Measurements from ENCODE around the gene BRF1. TPM values are rescaled to one million over a fixed set of nuclear protein-coding genes. Genes with fewer than 3 reads are reported as not detected.

The BRF1 gene
- total and polyA plus RNA-seq, 2 of the 13 experiments (the other 11 are each of a cell fraction or from before 2014, with no cell fraction given): 5.1 to 11.0 TPM

DNA sequence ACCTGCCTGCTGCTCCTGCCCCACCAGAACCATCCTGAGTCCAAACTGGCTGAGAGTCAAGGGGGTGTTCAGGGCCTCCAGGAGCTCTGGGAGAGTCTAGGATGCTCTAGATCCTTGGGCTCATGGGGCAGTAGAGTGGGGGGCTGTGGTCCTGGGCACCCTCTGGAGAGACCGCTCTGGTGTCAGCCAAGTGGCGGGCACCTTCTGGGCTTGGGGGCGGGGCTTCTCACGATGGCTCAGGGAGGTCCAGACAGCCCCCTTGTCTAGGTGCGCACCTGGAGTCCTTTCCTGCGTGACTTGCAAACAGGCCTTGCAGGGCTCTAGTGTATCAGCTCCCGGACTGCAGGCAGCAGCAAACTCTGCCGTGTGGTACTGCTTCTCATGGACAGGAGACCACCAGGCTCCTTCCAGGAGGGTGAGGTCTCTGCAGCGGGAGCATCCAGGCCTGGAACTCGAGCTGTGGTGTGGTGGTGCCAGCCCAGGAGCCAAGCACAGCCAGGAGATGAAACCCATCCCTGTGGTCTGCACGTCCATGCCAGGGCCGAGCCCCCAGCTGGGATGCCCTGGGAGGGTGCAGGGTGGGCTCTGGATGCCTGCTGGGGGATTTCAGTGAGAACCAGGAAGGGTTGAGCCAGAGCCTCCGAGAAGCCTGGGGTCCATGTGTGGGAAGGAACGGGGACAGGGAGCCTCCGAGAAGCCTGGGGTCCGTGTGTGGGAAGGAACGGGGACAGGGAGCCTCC lies 28.8 kb upstream of the BRF1 start:
- ChIA-PET CTCF (ENCODE audit: low intra/inter-chr PET ratio, low total read pairs) (no interaction called here), POLR2A (no interaction called here)
- FAIRE-seq (no peak), ATAC-seq (no peak), DNase-seq (ENCODE audit: low spot score) (no peak)
- Histone ChIP-seq H3K4me2 (ENCODE audit: low read depth, low read length) (no peak overlapping the region), H3K9me3 (ENCODE audit: low read length) (no peaks in the 10 kb centered on the region), H3K4me1 (ENCODE audit: insufficient read depth, low read length) (peaks cover 23% of the 10 kb centered on the region), H4K20me1 (ENCODE audit: insufficient read depth, low read length) (peaks cover 10% of the 10 kb centered on the region; the same call in 1 of the 2 replicates), H3K4me3 (replicated peaks in 1 of 3; ENCODE audit: insufficient read depth in 1 of 3, low read depth in 2 of 3, low read length in 3 of 3) (no peak overlapping the region), H2AFZ (ENCODE audit: low read length) (no peak overlapping the region), H3K9ac (ENCODE audit: insufficient read depth, low read depth, low read length) (no peak overlapping the region), H3K36me3 (replicated peaks in 1 of 2; ENCODE audit: control insufficient read depth in 1 of 2, insufficient read depth in 2 of 2, low read length in 2 of 2) (no peaks in the 10 kb centered on the region), H3K27me3 (ENCODE audit: control insufficient read depth in 1 of 2, insufficient read depth in 2 of 2, low read length in 2 of 2) (no peaks in the 10 kb centered on the region), H3K79me2 (ENCODE audit: insufficient read depth, low read length) (peaks cover 7% of the 10 kb centered on the region), H3K27ac (ENCODE audit: extremely low read length, insufficient read depth, low read length) (no peak overlapping the region)
- in situ Hi-C loops (cut with HindIII; ENCODE audit: extremely low pct_ligation_motif_present, low pct_unique_long_range_greater_than_20kb): no loop called here
- no peak for TF ChIP-seq ZNF589 (CRISPR knock-in tag; conservative IDR thresholded peaks at IDR 0.05)
- TF ChIP-seq, protein P1, sequence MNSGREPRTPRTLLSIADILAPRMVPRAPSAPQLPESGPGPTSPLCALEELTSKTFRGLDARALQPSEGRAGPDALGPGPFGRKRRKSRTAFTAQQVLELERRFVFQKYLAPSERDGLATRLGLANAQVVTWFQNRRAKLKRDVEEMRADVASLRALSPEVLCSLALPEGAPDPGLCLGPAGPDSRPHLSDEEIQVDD (CRISPR knock-in tag; IDR thresholded peaks at IDR 0.05; ENCODE audit: borderline replicate concordance): no peak
- no peak for TF ChIP-seq ZNF543 (CRISPR knock-in tag; IDR thresholded peaks at IDR 0.05)
- TF ChIP-seq, protein P2, sequence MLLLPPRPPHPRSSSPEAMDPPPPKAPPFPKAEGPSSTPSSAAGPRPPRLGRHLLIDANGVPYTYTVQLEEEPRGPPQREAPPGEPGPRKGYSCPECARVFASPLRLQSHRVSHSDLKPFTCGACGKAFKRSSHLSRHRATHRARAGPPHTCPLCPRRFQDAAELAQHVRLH (CRISPR knock-in tag; IDR thresholded peaks at IDR 0.05; ENCODE audit: borderline replicate concordance, low read depth): no peak
- TF ChIP-seq ZNF567 (CRISPR knock-in tag; IDR thresholded peaks at IDR 0.05; ENCODE audit: borderline replicate concordance): no peak
- WGBS (ENCODE audit: low lambda C conversion rate): 91% methylated on average over 10 of the region's 17 CpGs
- intact Hi-C loops (cut with micrococcal nuclease; ENCODE audit: unreplicated experiment): no loop called here
- BruUV-seq (replicated peaks): no TSS peak

DNA sequence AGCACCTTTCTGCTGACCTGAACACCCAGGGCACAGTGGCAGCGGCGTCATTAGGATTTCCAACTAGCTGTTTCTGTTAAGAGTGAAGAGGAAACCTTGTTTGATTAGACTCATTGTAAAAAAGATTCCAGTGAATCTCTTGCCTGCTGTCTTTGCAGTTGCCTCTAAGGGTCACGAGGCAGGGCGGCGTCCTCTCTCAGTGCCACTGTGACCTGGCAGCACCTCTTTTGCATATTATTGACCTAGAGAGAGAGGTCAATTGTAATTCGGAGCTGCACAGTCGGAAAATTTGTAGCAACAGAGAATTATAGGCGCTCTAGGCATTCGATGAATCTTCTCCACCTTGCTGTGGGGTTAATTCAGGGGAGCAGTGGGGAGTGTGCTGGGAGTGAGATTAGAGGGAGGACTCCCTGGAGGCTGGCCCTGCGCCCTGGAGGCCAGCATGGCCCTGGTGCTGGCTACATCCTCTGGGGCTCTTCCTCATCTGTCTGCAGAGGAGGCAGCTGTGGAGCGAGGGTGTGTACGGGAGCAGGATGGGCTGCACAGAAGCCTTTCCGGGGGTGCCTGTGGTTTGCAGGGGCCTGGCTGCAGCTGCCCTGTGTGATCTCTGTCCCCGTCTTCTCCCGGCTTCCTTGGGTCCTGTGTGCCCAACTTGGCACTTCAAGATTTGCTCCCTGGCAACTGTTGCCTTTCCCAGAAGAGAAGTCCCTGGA lies 28.0 kb upstream of the BRF1 start:
- POLR2A ChIA-PET: no interaction called here
- 97% methylated on average over 15 of the region's 15 CpGs for WGBS (ENCODE audit: low lambda C conversion rate)
- Histone ChIP-seq H3K4me3 (replicated peaks in 1 of 3; ENCODE audit: insufficient read depth in 1 of 3, low read depth in 2 of 3, low read length in 3 of 3) (no peak overlapping the region), H3K4me1 (ENCODE audit: insufficient read depth, low read length) (peaks cover 24% of the 10 kb centered on the region), H3K4me2 (ENCODE audit: low read depth, low read length) (no peak overlapping the region), H3K36me3 (replicated peaks in 1 of 2; ENCODE audit: control insufficient read depth in 1 of 2, insufficient read depth in 2 of 2, low read length in 2 of 2) (no peaks in the 10 kb centered on the region), H4K20me1 (ENCODE audit: insufficient read depth, low read length) (peaks cover 10% of the 10 kb centered on the region; the same call in 1 of the 2 replicates), H2AFZ (ENCODE audit: low read length) (no peak overlapping the region), H3K9ac (ENCODE audit: insufficient read depth, low read depth, low read length) (no peak overlapping the region), H3K9me3 (ENCODE audit: low read length) (no peaks in the 10 kb centered on the region), H3K79me2 (ENCODE audit: insufficient read depth, low read length) (peaks cover 13% of the 10 kb centered on the region), H3K27me3 (ENCODE audit: control insufficient read depth in 1 of 2, insufficient read depth in 2 of 2, low read length in 2 of 2) (no peaks in the 10 kb centered on the region), H3K27ac (ENCODE audit: extremely low read length, insufficient read depth, low read length) (no peak overlapping the region)
- ATAC-seq (no peak), FAIRE-seq (no peak), DNase-seq (ENCODE audit: low spot score) (no peak)
- intact Hi-C loops (cut with micrococcal nuclease; ENCODE audit: unreplicated experiment): no loop called here
- in situ Hi-C loops (cut with HindIII; ENCODE audit: extremely low pct_ligation_motif_present, low pct_unique_long_range_greater_than_20kb): no loop called here
- CTCF ChIA-PET (ENCODE audit: low intra/inter-chr PET ratio, low total read pairs): no interaction called here
- no TSS peak for BruUV-seq (replicated peaks)
- no peak for TF ChIP-seq ZNF7 (CRISPR knock-in tag; IDR thresholded peaks at IDR 0.05)
- TF ChIP-seq, protein P3, sequence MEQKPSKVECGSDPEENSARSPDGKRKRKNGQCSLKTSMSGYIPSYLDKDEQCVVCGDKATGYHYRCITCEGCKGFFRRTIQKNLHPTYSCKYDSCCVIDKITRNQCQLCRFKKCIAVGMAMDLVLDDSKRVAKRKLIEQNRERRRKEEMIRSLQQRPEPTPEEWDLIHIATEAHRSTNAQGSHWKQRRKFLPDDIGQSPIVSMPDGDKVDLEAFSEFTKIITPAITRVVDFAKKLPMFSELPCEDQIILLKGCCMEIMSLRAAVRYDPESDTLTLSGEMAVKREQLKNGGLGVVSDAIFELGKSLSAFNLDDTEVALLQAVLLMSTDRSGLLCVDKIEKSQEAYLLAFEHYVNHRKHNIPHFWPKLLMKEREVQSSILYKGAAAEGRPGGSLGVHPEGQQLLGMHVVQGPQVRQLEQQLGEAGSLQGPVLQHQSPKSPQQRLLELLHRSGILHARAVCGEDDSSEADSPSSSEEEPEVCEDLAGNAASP (CRISPR knock-in tag; IDR thresholded peaks at IDR 0.05; ENCODE audit: borderline replicate concordance): no peak
- TF ChIP-seq HNF4G (IDR thresholded peaks at IDR 0.05; ENCODE audit: borderline replicate concordance, low read depth, low read length): no peak
- no peak for TF ChIP-seq HNF4G (CRISPR knock-in tag; IDR thresholded peaks at IDR 0.05; ENCODE audit: borderline replicate concordance, low read depth)
- no peak for TF ChIP-seq ZSCAN29 (CRISPR knock-in tag; conservative IDR thresholded peaks at IDR 0.05)
- TF ChIP-seq MIXL1 (CRISPR knock-in tag; IDR thresholded peaks at IDR 0.05): no peak
- TF ChIP-seq GZF1 (CRISPR knock-in tag; IDR thresholded peaks at IDR 0.05): no peak
- TF ChIP-seq ZNF780A (CRISPR knock-in tag; IDR thresholded peaks at IDR 0.05): no peak
- TF ChIP-seq NR2C2 (CRISPR knock-in tag; IDR thresholded peaks at IDR 0.05; ENCODE audit: borderline replicate concordance): no peak

Data from HepG2 (cell line).